NCI-H460 (cell line): ENCODE results near the gene RTL10. TPM values are rescaled to one million over a fixed set of nuclear protein-coding genes. Genes with fewer than 3 reads are reported as not detected.

Experiments
- DNase-seq: peaks from one replicate; pipeline ENCODE4 v3.0.0-alpha.2; 2016; ENCODE audit warnings: low read depth; ENCODE audit errors: extremely low read depth
- total RNA-seq: library from RNA; depleted of rRNA; stranded (reverse); fragments of >200 nt; shearing (Covaris generic); gene quantifications from 2 replicates; pipeline ENCODE4 v1.2.3, GENCODE V29; 2014

Gene RTL10
- total RNA-seq, 1 experiment from 2014 or later, result 13.0 TPM

GRCh38 chr22:19826619-19826950 is 28.1 kb downstream of the RTL10 start:
- DNase-seq, result no peak

- no peak for DNase-seq
Measured at GRCh38 chr22:19825904-19826618, 28.6 kb downstream of the RTL10 start.

- no peak for DNase-seq
Measured at GRCh38 chr22:19824926-19825339, 29.7 kb downstream of the RTL10 start.

- no peak for DNase-seq
Measured at GRCh38 chr22:19824212-19824925, 30.3 kb downstream of the RTL10 start.

GRCh38 chr22:19823902-19824211 is 30.8 kb downstream of the RTL10 start:
- no peak for DNase-seq

- no peak for DNase-seq
Measured at GRCh38 chr22:19823191-19823901, 31.3 kb downstream of the RTL10 start.

GRCh38 chr22:19822301-19823117 is 32.2 kb downstream of the RTL10 start:
- no peak for DNase-seq

GRCh38 chr22:19821523-19822300 is 33.0 kb downstream of the RTL10 start:
- DNase-seq, result no peak

- no peak for DNase-seq
Measured at GRCh38 chr22:19820880-19821522, 33.7 kb downstream of the RTL10 start.

GRCh38 chr22:19819911-19820879 is 34.5 kb downstream of the RTL10 start:
- no peak for DNase-seq

GRCh38 chr22:19819208-19819910 is 35.3 kb downstream of the RTL10 start:
- DNase-seq, result no peak

- no peak for DNase-seq
Measured at GRCh38 chr22:19818324-19819207, 36.1 kb downstream of the RTL10 start.

- no peak for DNase-seq
Measured at GRCh38 chr22:19816372-19817119, 38.1 kb downstream of the RTL10 start.

GRCh38 chr22:19815823-19816290 is 38.8 kb downstream of the RTL10 start:
- no peak for DNase-seq

GRCh38 chr22:19815093-19815822 is 39.4 kb downstream of the RTL10 start:
- no peak for DNase-seq
